IMR-90 (cell line): ENCODE results near the gene ZNF26. TPM values are rescaled to one million over a fixed set of nuclear protein-coding genes. Genes with fewer than 3 reads are reported as not detected.
A peak's percentile ranks its signal among the peaks of the same experiment; 100 is the strongest.

Experiments
- ATAC-seq: fragments of 200-7000 bp; cut with Tn5 transposase; 2 replicates; pipeline ENCODE4 v1.9.1; 2020; ENCODE audit warnings: low read depth, mild to moderate bottlenecking, moderate library complexity
- BruUV-seq: library from RNA; stranded (reverse); fragments of 400-500 nt; replicated peaks from 2 replicates; lab custom pipeline; 2021; lab: Mats Ljungman, UMichigan
- CTCF ChIA-PET: fragments of 300-600 bp; formaldehyde crosslinking; extraction: SDS; loops from one replicate; lab custom pipeline; 2021; ENCODE audit warnings: antibody characterized with exemption; lab: Yijun Ruan, JAX
- POLR2A ChIA-PET: fragments of 300-600 bp; sonication (Branson Sonifier 250); formaldehyde crosslinking; loops from one replicate; lab custom pipeline; 2022; ENCODE audit warnings: antibody characterized with exemption; ENCODE audit not compliant: unreplicated experiment; lab: Charles Lee
- DNase-seq: peaks from one replicate; pipeline ENCODE4 v3.0.0; 2013
- H2AFZ ChIP-seq: replicated peaks from 2 replicates; pipeline ENCODE3; 2013; ENCODE audit warnings: low read length, mild to moderate bottlenecking; ENCODE audit not compliant: poor library complexity
- H2AK5ac ChIP-seq: 2 replicates; pipeline ENCODE4 v1.6.1; 2013; ENCODE audit warnings: low read depth, low read length, inconsistent platforms
- H2AK9ac ChIP-seq: replicated peaks from 2 replicates; pipeline ENCODE3; 2013; ENCODE audit warnings: mild to moderate bottlenecking, low read depth, low read length, moderate library complexity; ENCODE audit not compliant: poor library complexity
- H2BK120ac ChIP-seq: 2 replicates; pipeline ENCODE4 v1.6.1; 2013; ENCODE audit warnings: low read depth, low read length, inconsistent platforms
- H2BK15ac ChIP-seq: 3 replicates; pipeline ENCODE4 v1.6.1; 2013; ENCODE audit warnings: low read depth, low read length, inconsistent platforms
- H2BK20ac ChIP-seq: 2 replicates; pipeline ENCODE4 v1.6.1; 2013; ENCODE audit warnings: low read depth, mild to moderate bottlenecking, inconsistent platforms, low read length, moderate library complexity
- H2BK5ac ChIP-seq: 2 replicates; pipeline ENCODE4 v1.6.1; 2013; ENCODE audit warnings: mild to moderate bottlenecking, low read depth, low read length, inconsistent platforms; ENCODE audit not compliant: poor library complexity, severe bottlenecking
- H3K14ac ChIP-seq: replicated peaks from 2 replicates; pipeline ENCODE4 v1.6.1; 2013; ENCODE audit warnings: low read depth, low read length, inconsistent platforms
- H3K18ac ChIP-seq: 2 replicates; pipeline ENCODE4 v1.6.1; 2013; ENCODE audit warnings: low read depth, low read length, control low read depth
- H3K23ac ChIP-seq: 2 replicates; pipeline ENCODE4 v1.6.1; 2013; ENCODE audit warnings: low read depth, low read length, inconsistent platforms
- H3K27ac ChIP-seq: 2 replicates; pipeline ENCODE4 v1.5.1; 2013; ENCODE audit warnings: mild to moderate bottlenecking, control low read depth, low read length; ENCODE audit not compliant: insufficient read depth
- H3K27me3 ChIP-seq: 2 replicates; pipeline ENCODE4 v1.6.1; 2013; ENCODE audit warnings: low read length; ENCODE audit not compliant: control insufficient read depth, insufficient read depth
- H3K36me3 ChIP-seq: 2 replicates; pipeline ENCODE4 v1.6.1; 2013; ENCODE audit warnings: low read length, mixed read lengths; ENCODE audit not compliant: control insufficient read depth, insufficient read depth
- H3K4ac ChIP-seq: 2 replicates; pipeline ENCODE4 v1.6.1; 2013; ENCODE audit warnings: low read depth, low read length, inconsistent platforms
- H3K4me1 ChIP-seq: 2 replicates; pipeline ENCODE4 v1.6.1; 2013; ENCODE audit warnings: low read length, mixed read lengths; ENCODE audit not compliant: control insufficient read depth, insufficient read depth
- H3K4me2 ChIP-seq: 2 replicates; pipeline ENCODE4 v1.6.1; 2013; ENCODE audit warnings: low read depth, mild to moderate bottlenecking, control low read depth, low read length, moderate library complexity
- H3K4me3 ChIP-seq: 2 replicates; pipeline ENCODE4 v1.5.1; 2013; ENCODE audit warnings: low read depth, mild to moderate bottlenecking, control low read depth, low read length, moderate library complexity; ENCODE audit not compliant: insufficient read depth
- H3K56ac ChIP-seq: 2 replicates; pipeline ENCODE4 v1.6.1; 2013; ENCODE audit warnings: low read length, inconsistent platforms; ENCODE audit not compliant: insufficient read depth; ENCODE audit errors: extremely low read depth
- H3K79me1 ChIP-seq, 2 experiments: 2 replicates each; pipeline ENCODE4 v1.6.1; 2013; ENCODE audit warnings: low read length in 2 of 2, inconsistent platforms in 1 of 2, low read depth in 1 of 2
- H3K9ac ChIP-seq: 2 replicates; pipeline ENCODE4 v1.6.1; 2013; ENCODE audit warnings: low read depth, low read length, control low read depth
- H3K9me1 ChIP-seq: 2 replicates; pipeline ENCODE4 v1.6.1; 2013; ENCODE audit warnings: low read length, inconsistent platforms; ENCODE audit not compliant: insufficient read depth
- H3K9me3 ChIP-seq: 2 replicates; pipeline ENCODE4 v1.6.1; 2013; ENCODE audit warnings: low read length; ENCODE audit not compliant: control insufficient read depth, insufficient read depth
- H4K20me1 ChIP-seq: 2 replicates; pipeline ENCODE4 v1.6.1; 2013; ENCODE audit warnings: low read length, inconsistent platforms; ENCODE audit not compliant: insufficient read depth
- H4K5ac ChIP-seq: 2 replicates; pipeline ENCODE4 v1.6.1; 2013; ENCODE audit warnings: mild to moderate bottlenecking, low read depth, low read length, control low read depth
- H4K8ac ChIP-seq, 2 experiments: 2 replicates each; pipeline ENCODE4 v1.6.1; 2013; ENCODE audit warnings: low read depth in 2 of 2, low read length in 2 of 2, control low read depth in 1 of 2, inconsistent platforms in 1 of 2
- H4K91ac ChIP-seq: 2 replicates; pipeline ENCODE4 v1.6.1; 2013; ENCODE audit warnings: low read depth, low read length, inconsistent platforms; ENCODE audit not compliant: insufficient read depth
- RCOR1 ChIP-seq: IDR thresholded peaks from 2 replicates; pipeline ENCODE4 v1.6.1; 2012; ENCODE audit warnings: mild to moderate bottlenecking, low read length, improper control_type of control experiment; ENCODE audit not compliant: insufficient replicate concordance
- WGBS, 2 experiments: methylation state at CpG; one replicate each; pipeline versions ENCODE4 v1.1.5 to v1.1.7; 2013; ENCODE audit warnings: missing lambda C conversion rate in 2 of 2; ENCODE audit not compliant: insufficient read length in 1 of 2; ENCODE audit errors: extremely low coverage in 2 of 2; 5-methylcytosine and 5-hydroxymethylcytosine counted together
- dilution Hi-C: fragments of 300-500 bp; cut with HindIII; formaldehyde crosslinking; loops from one replicate; pipeline ENCODE4 v1.14.3; 2018; ENCODE audit warnings: low sequenced_read_pairs; ENCODE audit not compliant: unreplicated experiment
- in situ Hi-C: fragments of 300-500 bp; cut with MboI; formaldehyde crosslinking; loops from 3 replicates; pipeline ENCODE4 v1.14.3; 2019; ENCODE audit warnings: low sequenced_read_pairs, inconsistent platforms, mixed read lengths
- intact Hi-C: fragments of 100-400 bp; cut with micrococcal nuclease; formaldehyde crosslinking; loops from 2 replicates; pipeline ENCODE4 v1.10.0; 2022
- polyA plus RNA-seq, 3 experiments: library from polyadenylated mRNA; depleted of rRNA; stranded (reverse); fragments of >200 nt; gene quantifications; 2 replicates each; pipeline ENCODE4 v1.2.3, GENCODE V29; 2012; ENCODE audit warnings: low replicate concordance in 1 of 3
- total RNA-seq: library from RNA; depleted of rRNA; stranded (reverse); fragments of >200 nt; gene quantifications from 2 replicates; pipeline ENCODE4 v1.2.3, GENCODE V29; 2012
- TF ChIP-seq, protein P1 (sequence below): fragments of 150-350 bp; IDR thresholded peaks from 2 replicates; pipeline ENCODE4 v1.6.1; 2017; ENCODE audit warnings: mild to moderate bottlenecking, antibody characterized with exemption, low read length, low read depth

The ZNF26 gene
- total and polyA plus RNA-seq, 2 of the 4 experiments (the other 2 are of a cell fraction), result 6.3 to 11.8 TPM

DNA sequence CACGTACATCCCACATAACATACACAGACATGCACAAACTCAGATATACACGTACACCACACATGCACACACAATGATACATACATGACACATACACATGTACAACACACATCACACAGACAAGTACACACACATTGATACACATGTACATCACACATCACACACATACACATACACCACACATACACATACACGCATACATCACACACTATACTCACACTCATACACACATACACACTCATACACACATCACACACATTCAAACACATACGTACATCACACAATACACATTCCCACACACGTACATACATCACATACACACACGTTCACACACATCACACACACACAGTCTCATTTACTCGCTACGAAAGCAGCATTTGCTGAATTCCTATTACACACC lies 34.5 kb upstream of the ZNF26 start:
- Histone ChIP-seq H3K56ac (no peak overlapping the region), H4K5ac (no peak overlapping the region), H2BK120ac (no peak overlapping the region), H3K4me1 (peaks cover 6% of the 10 kb centered on the region), H3K9me1 (no peaks in the 10 kb centered on the region), H2BK15ac (no peak overlapping the region), H3K27ac (no peak overlapping the region), H3K18ac (no peak overlapping the region), H3K14ac (no peak overlapping the region), H3K36me3 (peaks cover 29% of the 10 kb centered on the region), H3K4me3 (no peak overlapping the region), H3K4me2 (no peak overlapping the region), H3K79me1 (peaks cover 29 to 61% of the 10 kb centered on the region in 2 experiments), H2BK5ac (peak overlapping the region; percentile 53), H4K8ac (no peak overlapping the region), H2AFZ (no peak overlapping the region), H3K4ac (no peak overlapping the region), H3K23ac (no peak overlapping the region), H2AK9ac (no peak overlapping the region), H3K9me3 (peaks cover 62% of the 10 kb centered on the region), H4K91ac (no peak overlapping the region), H2AK5ac (no peak overlapping the region), H4K20me1 (no peaks in the 10 kb centered on the region), H3K27me3 (no peaks in the 10 kb centered on the region), H3K9ac (no peak overlapping the region), H2BK20ac (no peak overlapping the region)
- ChIA-PET POLR2A (no interaction called here), CTCF (no interaction called here)
- no TSS peak for BruUV-seq
- whole genome bisulfite sequencing, 2 experiments, result 94 to 100% methylated on average over 5 to 6 of the region's 8 CpGs
- TF ChIP-seq, protein P1, sequence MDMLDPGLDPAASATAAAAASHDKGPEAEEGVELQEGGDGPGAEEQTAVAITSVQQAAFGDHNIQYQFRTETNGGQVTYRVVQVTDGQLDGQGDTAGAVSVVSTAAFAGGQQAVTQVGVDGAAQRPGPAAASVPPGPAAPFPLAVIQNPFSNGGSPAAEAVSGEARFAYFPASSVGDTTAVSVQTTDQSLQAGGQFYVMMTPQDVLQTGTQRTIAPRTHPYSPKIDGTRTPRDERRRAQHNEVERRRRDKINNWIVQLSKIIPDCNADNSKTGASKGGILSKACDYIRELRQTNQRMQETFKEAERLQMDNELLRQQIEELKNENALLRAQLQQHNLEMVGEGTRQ, result no peak
- no peak for TF ChIP-seq RCOR1
- DNase-seq, result no peak
- intact Hi-C loops, result no loop called here
- in situ Hi-C loops, result no loop called here
- dilution Hi-C loops, result no loop called here
- no peak for ATAC-seq
